HepG2 (cell line): Measurements from ENCODE around the gene RGS5. TPM values are rescaled to one million over a fixed set of nuclear protein-coding genes. Genes with fewer than 3 reads are reported as not detected.

Experiments used
- ATAC-seq: fragments of 200-7000 bp; cut with Tn5 transposase; 3 replicates; pipeline ENCODE4 v1.9.1; 2020; ENCODE audit warnings: mild to moderate bottlenecking, moderate library complexity
- BruUV-seq: library from RNA; stranded (reverse); fragments of 400-500 nt; replicated peaks from 2 replicates; lab custom pipeline; 2021; lab: Mats Ljungman, UMichigan
- CTCF ChIA-PET: fragments of 300-600 bp; formaldehyde crosslinking; extraction: SDS; loops from one replicate; lab custom pipeline; 2021; ENCODE audit warnings: low total read pairs, inconsistent platforms, low intra/inter-chr PET ratio; lab: Yijun Ruan, JAX
- POLR2A ChIA-PET: fragments of 350-600 bp; sonication (Branson Sonifier 250); formaldehyde crosslinking; loops from one replicate; lab custom pipeline; 2020; ENCODE audit warnings: antibody characterized with exemption, inconsistent platforms; lab: Yijun Ruan, JAX
- DNase-seq: peaks from one replicate; pipeline ENCODE4 v3.0.0-alpha.2; 2015; ENCODE audit warnings: low spot score
- FAIRE-seq: peaks from 3 replicates; lab custom pipeline; 2011; peaks lifted over from hg19 to GRCh38; lab: Jason Lieb, UNC
- H2AFZ ChIP-seq: one replicate; pipeline ENCODE4 v1.6.1; 2011; ENCODE audit warnings: low read length, inconsistent platforms
- H3K27ac ChIP-seq: fragments of 300-600 bp; 3 replicates; pipeline ENCODE4 v1.8.0; 2011; ENCODE audit warnings: mixed run types, mild to moderate bottlenecking, mixed read lengths, low read length, inconsistent platforms; ENCODE audit not compliant: insufficient read depth; ENCODE audit errors: extremely low read length
- H3K27me3 ChIP-seq, 2 experiments: fragments of 200-600 bp in 1 of 2; 2 replicates in 1 of 2; 3 replicates in 1 of 2; pipeline versions ENCODE4 v1.6.0 to v1.8.0; 2011; ENCODE audit warnings: low read length in 2 of 2, mild to moderate bottlenecking in 2 of 2, moderate library complexity in 2 of 2, inconsistent platforms in 1 of 2; ENCODE audit not compliant: insufficient read depth in 2 of 2, control insufficient read depth in 1 of 2
- H3K36me3 ChIP-seq, 2 experiments: fragments of 200-600 bp in 1 of 2; replicated peaks in 1 of 2; 2 replicates in 1 of 2; 3 replicates in 1 of 2; pipeline versions ENCODE4 v1.5.1 to v1.8.0; 2011; ENCODE audit warnings: low read length in 2 of 2, inconsistent platforms in 1 of 2; ENCODE audit not compliant: insufficient read depth in 2 of 2, control insufficient read depth in 1 of 2
- H3K4me1 ChIP-seq: 2 replicates; pipeline ENCODE4 v1.5.1; 2012; ENCODE audit warnings: low read length, inconsistent platforms; ENCODE audit not compliant: insufficient read depth
- H3K4me2 ChIP-seq: 2 replicates; pipeline ENCODE4 v1.6.0; 2011; ENCODE audit warnings: low read depth, low read length, inconsistent platforms
- H3K4me3 ChIP-seq, 3 experiments: fragments of 200-600 bp in 1 of 3; sonication (generic), shearing (Covaris generic) in 1 of 3; replicated peaks in 1 of 3; 2 replicates each; pipeline ENCODE4 v1.5.1; 2011 to 2016; ENCODE audit warnings: low read length in 3 of 3, inconsistent platforms in 2 of 3, low read depth in 2 of 3, mild to moderate bottlenecking in 2 of 3, control low read depth in 1 of 3, mixed read lengths in 1 of 3; ENCODE audit not compliant: insufficient read depth in 1 of 3
- H3K79me2 ChIP-seq: one replicate; pipeline ENCODE4 v1.6.1; 2011; ENCODE audit warnings: low read length, inconsistent platforms; ENCODE audit not compliant: insufficient read depth
- H3K9ac ChIP-seq: 2 replicates; pipeline ENCODE4 v1.6.0; 2011; ENCODE audit warnings: mild to moderate bottlenecking, low read depth, low read length, inconsistent platforms; ENCODE audit not compliant: insufficient read depth
- H3K9me3 ChIP-seq: 2 replicates; pipeline ENCODE4 v1.5.1; 2012; ENCODE audit warnings: mild to moderate bottlenecking, low read length
- H4K20me1 ChIP-seq: 2 replicates; pipeline ENCODE4 v1.6.0; 2011; ENCODE audit warnings: inconsistent platforms, mild to moderate bottlenecking, low read length, moderate library complexity; ENCODE audit not compliant: insufficient read depth
- CCAR2 ChIP-seq: fragments of 200-400 bp; formaldehyde crosslinking; optimal IDR thresholded peaks from 2 replicates; pipeline ENCODE3; 2018; ENCODE audit warnings: low read depth, mild to moderate bottlenecking, low read length, moderate library complexity
- GABPB1 ChIP-seq: IDR thresholded peaks from 2 replicates; pipeline ENCODE4 v1.6.1; 2016; ENCODE audit warnings: mild to moderate bottlenecking, missing genetic modification reagents, moderate library complexity, missing compliant biosample characterization
- KLF9 ChIP-seq: IDR thresholded peaks from 2 replicates; pipeline ENCODE4 v1.6.1; 2016; ENCODE audit warnings: low read depth
- MEIS1 ChIP-seq: sonication (generic); formaldehyde crosslinking; IDR thresholded peaks from 2 replicates; pipeline ENCODE4 v1.9.0; 2021; ENCODE audit warnings: mild to moderate bottlenecking, missing genetic modification reagents, moderate library complexity, borderline replicate concordance
- MIER2 ChIP-seq: IDR thresholded peaks from 2 replicates; pipeline ENCODE4 v1.6.1; 2016; ENCODE audit warnings: missing biosample characterization, missing genetic modification reagents
- TIGD3 ChIP-seq: sonication (generic); formaldehyde crosslinking; IDR thresholded peaks from 2 replicates; pipeline ENCODE4 v1.5.1; 2020; ENCODE audit warnings: mild to moderate bottlenecking, missing genetic modification reagents, borderline replicate concordance
- ZBTB46 ChIP-seq: sonication (generic); formaldehyde crosslinking; IDR thresholded peaks from 2 replicates; pipeline ENCODE4 v1.4.0; 2020; ENCODE audit warnings: mild to moderate bottlenecking, missing genetic modification reagents, borderline replicate concordance
- ZNF20 ChIP-seq: sonication (generic); formaldehyde crosslinking; IDR thresholded peaks from 2 replicates; pipeline ENCODE4 v1.4.0; 2020; ENCODE audit warnings: mild to moderate bottlenecking, moderate library complexity, missing genetic modification reagents
- ZNF354B ChIP-seq: sonication (generic); formaldehyde crosslinking; IDR thresholded peaks from 2 replicates; pipeline ENCODE4 v1.8.0; 2022; ENCODE audit warnings: mild to moderate bottlenecking, missing genetic modification reagents
- ZNF883 ChIP-seq: sonication (generic); formaldehyde crosslinking; IDR thresholded peaks from 2 replicates; pipeline ENCODE4 v1.5.1; 2020; ENCODE audit warnings: mild to moderate bottlenecking, missing genetic modification reagents; ENCODE audit errors: not compliant biosample characterization
- WGBS: methylation state at CpG from one replicate; pipeline ENCODE4 v1.1.6; 2017; ENCODE audit warnings: low lambda C conversion rate; 5-methylcytosine and 5-hydroxymethylcytosine counted together
- in situ Hi-C: cut with HindIII; loops from 2 replicates; pipeline ENCODE4 v1.10.0; 2017; ENCODE audit warnings: low pct_unique_long_range_greater_than_20kb; ENCODE audit not compliant: extremely low pct_ligation_motif_present
- intact Hi-C: fragments of 100-400 bp; cut with micrococcal nuclease; formaldehyde crosslinking; loops from one replicate; pipeline ENCODE4 v1.10.0; 2022; ENCODE audit not compliant: unreplicated experiment
- polyA plus RNA-seq, 8 experiments: library from polyadenylated mRNA; depleted of rRNA in 3 of 8; stranded (reverse) in 7 of 8; unstranded in 1 of 8; fragments of >200 nt; fragmentation: Illumina TruSeq in 4 of 8; extraction: Trizol in 4 of 8; gene quantifications; 2 replicates each; pipeline versions ENCODE4 v1.2.1 to v1.2.3, GENCODE V29; 2011 to 2016; ENCODE audit warnings: low read depth in 4 of 8, missing spikeins in 1 of 8, mixed read lengths in 1 of 8; ENCODE audit not compliant: insufficient read depth in 1 of 8
- total RNA-seq, 5 experiments: library from RNA; depleted of rRNA; stranded (reverse); fragments of >200 nt; fragmentation: Illumina TruSeq; extraction: Trizol; gene quantifications; 2 replicates each; pipeline ENCODE4 v1.2.3, GENCODE V29; 2016; ENCODE audit warnings: low read depth in 1 of 5

RGS5 gene
- total and polyA plus RNA-seq, 2 of the 13 experiments (the other 11 are each of a cell fraction or from before 2014, with no cell fraction given) = 1.9 to 2.3 TPM

GRCh38 chr1:163196449-163196787 is 6.3 kb downstream of the RGS5 start:
- no peak overlapping the region for H2AFZ ChIP-seq
- no peak for FAIRE-seq
- in situ Hi-C loops = no loop called here

GRCh38 chr1:163195728-163196448 is 6.8 kb downstream of the RGS5 start:
- TF ChIP-seq MEIS1 (CRISPR knock-in tag) (no peak), TIGD3 (CRISPR knock-in tag) (no peak)
- no peaks in the 10 kb centered on the region for H3K79me2 ChIP-seq
- in situ Hi-C loops (no loop called here), intact Hi-C loops (no loop called here)
- H4K20me1 ChIP-seq = no peaks in the 10 kb centered on the region
- H3K9ac ChIP-seq = no peak overlapping the region
- no peaks in the 10 kb centered on the region for H3K9me3 ChIP-seq
- DNase-seq (no peak), ATAC-seq (no peak), FAIRE-seq (no peak)
- H3K27me3 ChIP-seq = no peaks in the 10 kb centered on the region; a peak in 1 of 5 replicates
- no peak overlapping the region for H3K27ac ChIP-seq
- no peak overlapping the region for H2AFZ ChIP-seq
- CTCF ChIA-PET = no interaction called here
- POLR2A ChIA-PET = no interaction called here
- no peaks in the 10 kb centered on the region for H3K4me1 ChIP-seq
- WGBS = 18% methylated on average over 5 of the region's 5 CpGs
- no peak overlapping the region for H3K4me3 ChIP-seq
- no TSS peak for BruUV-seq
- H3K4me2 ChIP-seq = no peak overlapping the region
- no peaks in the 10 kb centered on the region for H3K36me3 ChIP-seq

More at GRCh38 chr1:163196449-163196787, 6.3 kb downstream of the RGS5 start:
- Histone ChIP-seq H3K4me1 (no peaks in the 10 kb centered on the region), H3K36me3 (no peaks in the 10 kb centered on the region), H3K27ac (no peak overlapping the region), H3K27me3 (no peaks in the 10 kb centered on the region; a peak in 1 of 5 replicates), H3K9ac (no peak overlapping the region), H3K4me2 (no peak overlapping the region), H3K79me2 (no peaks in the 10 kb centered on the region), H3K4me3 (no peak overlapping the region), H3K9me3 (no peaks in the 10 kb centered on the region), H4K20me1 (no peaks in the 10 kb centered on the region)
- DNase-seq = no peak
- POLR2A ChIA-PET = no interaction called here
- no peak for ATAC-seq
- no peak for TF ChIP-seq MIER2 (CRISPR knock-in tag)
- no peak for TF ChIP-seq GABPB1 (CRISPR knock-in tag)
- no peak for TF ChIP-seq ZNF354B (CRISPR knock-in tag)
- no peak for TF ChIP-seq ZBTB46
- TF ChIP-seq ZNF883 (CRISPR knock-in tag) = no peak
- TF ChIP-seq ZNF20 = no peak
- no peak for TF ChIP-seq CCAR2
- TF ChIP-seq KLF9 (CRISPR knock-in tag) = no peak
- intact Hi-C loops = no loop called here
- BruUV-seq = no TSS peak
- CTCF ChIA-PET = no interaction called here
